ENCODE results near the gene PTPRK. TPM values are rescaled to one million over a fixed set of nuclear protein-coding genes. Genes with fewer than 3 reads are reported as not detected.
"Not testable (repeated sequence)": the region's sequence is repeated elsewhere in the genome, so short reads cannot be mapped to it uniquely, and the experiment has no call there.

The PTPRK gene
- total RNA-seq, 4 donors from 2014 or later: 10.3 to 36.0 (median 20.5) TPM

DNA sequence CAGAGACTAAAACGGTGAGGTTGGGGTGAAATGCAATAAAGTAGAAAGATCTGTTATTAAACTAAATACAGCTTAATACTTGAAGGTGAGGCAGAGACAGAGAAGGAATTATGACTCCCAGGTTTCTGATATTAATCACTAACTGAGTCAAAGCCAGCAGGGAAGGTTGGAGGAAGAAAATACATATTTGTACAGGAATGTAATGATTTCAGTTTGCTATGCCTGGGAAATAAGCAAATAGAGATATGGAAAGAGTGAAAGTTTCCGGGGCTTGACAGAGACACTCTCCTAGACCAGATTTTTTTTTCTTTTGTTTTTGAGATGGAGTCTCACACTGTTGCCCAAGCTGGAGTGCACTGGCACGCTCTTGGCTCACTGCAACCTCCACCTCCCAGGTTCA is 76.8 kb downstream of the PTPRK start:
- no peak for TF ChIP-seq POLR2A (IDR thresholded peaks at IDR 0.05)
- TF ChIP-seq, protein P1, sequence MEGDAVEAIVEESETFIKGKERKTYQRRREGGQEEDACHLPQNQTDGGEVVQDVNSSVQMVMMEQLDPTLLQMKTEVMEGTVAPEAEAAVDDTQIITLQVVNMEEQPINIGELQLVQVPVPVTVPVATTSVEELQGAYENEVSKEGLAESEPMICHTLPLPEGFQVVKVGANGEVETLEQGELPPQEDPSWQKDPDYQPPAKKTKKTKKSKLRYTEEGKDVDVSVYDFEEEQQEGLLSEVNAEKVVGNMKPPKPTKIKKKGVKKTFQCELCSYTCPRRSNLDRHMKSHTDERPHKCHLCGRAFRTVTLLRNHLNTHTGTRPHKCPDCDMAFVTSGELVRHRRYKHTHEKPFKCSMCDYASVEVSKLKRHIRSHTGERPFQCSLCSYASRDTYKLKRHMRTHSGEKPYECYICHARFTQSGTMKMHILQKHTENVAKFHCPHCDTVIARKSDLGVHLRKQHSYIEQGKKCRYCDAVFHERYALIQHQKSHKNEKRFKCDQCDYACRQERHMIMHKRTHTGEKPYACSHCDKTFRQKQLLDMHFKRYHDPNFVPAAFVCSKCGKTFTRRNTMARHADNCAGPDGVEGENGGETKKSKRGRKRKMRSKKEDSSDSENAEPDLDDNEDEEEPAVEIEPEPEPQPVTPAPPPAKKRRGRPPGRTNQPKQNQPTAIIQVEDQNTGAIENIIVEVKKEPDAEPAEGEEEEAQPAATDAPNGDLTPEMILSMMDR (IDR thresholded peaks at IDR 0.05): no peak
- Histone ChIP-seq H3K4me3 (no peak overlapping the region), H3K27ac (no peak overlapping the region), H3K27me3 (no peaks in the 10 kb centered on the region), H3K9me3 (no peaks in the 10 kb centered on the region), H3K4me1 (peaks cover 0 to 2% (median 0%) of the 10 kb centered on the region in 3 donors), H3K36me3 (no peaks in the 10 kb centered on the region)
- intact Hi-C loops (cut with DNase I): no loop called here
- WGBS, 2 donors: 78 to 83% methylated on average over 3 of the region's 3 CpGs
- no peak for DNase-seq

GRCh38 chr6:128439627-128440026 is 80.8 kb downstream of the PTPRK start:
- no peak for TF ChIP-seq POLR2A (IDR thresholded peaks at IDR 0.05)
- intact Hi-C loops (cut with DNase I): no loop called here
- H3K4me1 ChIP-seq: peaks cover 0 to 9% (median 0%) of the 10 kb centered on the region in 3 donors
- H3K4me3 ChIP-seq: no peak overlapping the region
- H3K36me3 ChIP-seq: no peaks in the 10 kb centered on the region
- no peak overlapping the region for H3K27ac ChIP-seq
- DNase-seq: no peak
- H3K9me3 ChIP-seq: no peaks in the 10 kb centered on the region
- H3K27me3 ChIP-seq: no peaks in the 10 kb centered on the region

DNA sequence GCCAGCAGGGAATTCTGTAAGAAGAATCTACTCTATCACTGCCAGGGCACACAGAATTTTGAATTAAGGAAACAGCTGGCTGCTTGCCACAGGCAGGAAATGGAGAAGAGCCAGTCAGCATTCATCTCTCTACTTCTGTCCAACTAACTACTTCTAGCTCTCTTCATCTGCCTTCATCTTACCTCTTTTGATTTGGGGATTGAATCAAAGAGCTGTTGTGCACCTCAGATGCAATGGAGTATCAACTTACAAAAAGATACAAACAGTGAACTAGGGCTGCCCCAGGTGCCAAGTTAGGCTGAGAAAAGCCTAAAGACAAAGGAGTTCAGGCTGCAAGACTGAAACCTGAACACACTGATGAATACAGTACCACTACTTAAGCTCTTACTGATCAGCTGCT is 82.0 kb downstream of the PTPRK start:
- Histone ChIP-seq H3K4me3 (no peak overlapping the region), H3K27ac (no peak overlapping the region), H3K27me3 (no peaks in the 10 kb centered on the region), H3K9me3 (no peaks in the 10 kb centered on the region), H3K4me1 (peaks cover 0 to 9% (median 0%) of the 10 kb centered on the region in 3 donors), H3K36me3 (no peaks in the 10 kb centered on the region)
- intact Hi-C loops (cut with DNase I): no loop called here
- DNase-seq: no peak
- TF ChIP-seq, protein P1 (IDR thresholded peaks at IDR 0.05): no peak
- no peak for TF ChIP-seq POLR2A (IDR thresholded peaks at IDR 0.05)

GRCh38 chr6:128437685-128438084 is 82.7 kb downstream of the PTPRK start:
- DNase-seq: no peak
- no peaks in the 10 kb centered on the region for H3K9me3 ChIP-seq
- H3K36me3 ChIP-seq: no peaks in the 10 kb centered on the region
- no peaks in the 10 kb centered on the region for H3K27me3 ChIP-seq
- H3K27ac ChIP-seq: no peak overlapping the region
- no peak for TF ChIP-seq POLR2A (IDR thresholded peaks at IDR 0.05)
- TF ChIP-seq, protein P1 (IDR thresholded peaks at IDR 0.05): no peak
- WGBS, 2 donors: 91 to 92% methylated on average over 10 of the region's 10 CpGs
- intact Hi-C loops (cut with DNase I): no loop called here
- H3K4me1 ChIP-seq: peaks cover 0 to 9% (median 0%) of the 10 kb centered on the region in 3 donors
- H3K4me3 ChIP-seq: no peak overlapping the region

GRCh38 chr6:128434752-128435151 is 85.6 kb downstream of the PTPRK start:
- DNase-seq; intact Hi-C loops (cut with DNase I): not testable (repeated sequence)
- 33 to 56% methylated on average over 1 of the region's 1 CpG for WGBS, 2 donors

DNA sequence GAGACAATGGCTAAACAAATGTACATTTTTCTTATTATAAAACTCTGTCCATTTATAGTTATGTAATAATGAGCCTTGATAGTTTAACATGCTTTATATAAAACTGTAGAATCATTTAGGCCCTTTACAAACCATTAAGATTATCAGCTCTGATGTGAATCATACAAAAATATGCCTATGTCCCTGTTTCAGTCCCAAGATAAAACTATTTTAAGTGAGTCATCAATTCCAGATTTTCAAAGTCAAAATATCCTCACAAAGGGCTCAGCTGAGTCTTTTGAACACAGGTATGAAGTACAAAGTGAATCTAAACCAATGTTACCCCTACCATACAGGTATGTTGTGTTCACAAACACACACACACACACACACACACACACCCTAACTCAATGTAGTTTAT is 88.0 kb downstream of the PTPRK start:
- no peak overlapping the region for H3K4me3 ChIP-seq
- TF ChIP-seq, protein P1 (IDR thresholded peaks at IDR 0.05): no peak
- TF ChIP-seq POLR2A (IDR thresholded peaks at IDR 0.05): no peak
- no peak overlapping the region for H3K27ac ChIP-seq
- no peaks in the 10 kb centered on the region for H3K36me3 ChIP-seq
- H3K4me1 ChIP-seq: peaks cover 0 to 3% (median 0%) of the 10 kb centered on the region in 3 donors
- intact Hi-C loops (cut with DNase I): no loop called here
- H3K9me3 ChIP-seq: no peaks in the 10 kb centered on the region
- H3K27me3 ChIP-seq: no peaks in the 10 kb centered on the region
- DNase-seq: no peak

More at GRCh38 chr6:128434752-128435151, 85.6 kb downstream of the PTPRK start:
- not testable (repeated sequence) for H3K36me3 ChIP-seq, H3K4me3 ChIP-seq, H3K9me3 ChIP-seq, H3K4me1 ChIP-seq, H3K27me3 ChIP-seq, H3K27ac ChIP-seq
